Endometrial microvascular endothelial cells (primary cell): ENCODE results near the gene DHX34. TPM values are rescaled to one million over a fixed set of nuclear protein-coding genes. Genes with fewer than 3 reads are reported as not detected.
"Not testable (repeated sequence)": the region's sequence is repeated elsewhere in the genome, so short reads cannot be mapped to it uniquely, and the experiment has no call there.

ENCODE experiments used
- in situ Hi-C: cut with HindIII; loops from 2 replicates; pipeline ENCODE4 v1.10.0; 2017; ENCODE audit warnings: low sequenced_read_pairs, low pct_unique_long_range_greater_than_20kb; ENCODE audit errors: inconsistent ontology term
- total RNA-seq: library from RNA; depleted of rRNA; stranded (reverse); fragments of >200 nt; gene quantifications from one replicate; pipeline ENCODE4 v1.2.3, GENCODE V29; 2015; ENCODE audit errors: inconsistent ontology term

DHX34 gene, protein sequence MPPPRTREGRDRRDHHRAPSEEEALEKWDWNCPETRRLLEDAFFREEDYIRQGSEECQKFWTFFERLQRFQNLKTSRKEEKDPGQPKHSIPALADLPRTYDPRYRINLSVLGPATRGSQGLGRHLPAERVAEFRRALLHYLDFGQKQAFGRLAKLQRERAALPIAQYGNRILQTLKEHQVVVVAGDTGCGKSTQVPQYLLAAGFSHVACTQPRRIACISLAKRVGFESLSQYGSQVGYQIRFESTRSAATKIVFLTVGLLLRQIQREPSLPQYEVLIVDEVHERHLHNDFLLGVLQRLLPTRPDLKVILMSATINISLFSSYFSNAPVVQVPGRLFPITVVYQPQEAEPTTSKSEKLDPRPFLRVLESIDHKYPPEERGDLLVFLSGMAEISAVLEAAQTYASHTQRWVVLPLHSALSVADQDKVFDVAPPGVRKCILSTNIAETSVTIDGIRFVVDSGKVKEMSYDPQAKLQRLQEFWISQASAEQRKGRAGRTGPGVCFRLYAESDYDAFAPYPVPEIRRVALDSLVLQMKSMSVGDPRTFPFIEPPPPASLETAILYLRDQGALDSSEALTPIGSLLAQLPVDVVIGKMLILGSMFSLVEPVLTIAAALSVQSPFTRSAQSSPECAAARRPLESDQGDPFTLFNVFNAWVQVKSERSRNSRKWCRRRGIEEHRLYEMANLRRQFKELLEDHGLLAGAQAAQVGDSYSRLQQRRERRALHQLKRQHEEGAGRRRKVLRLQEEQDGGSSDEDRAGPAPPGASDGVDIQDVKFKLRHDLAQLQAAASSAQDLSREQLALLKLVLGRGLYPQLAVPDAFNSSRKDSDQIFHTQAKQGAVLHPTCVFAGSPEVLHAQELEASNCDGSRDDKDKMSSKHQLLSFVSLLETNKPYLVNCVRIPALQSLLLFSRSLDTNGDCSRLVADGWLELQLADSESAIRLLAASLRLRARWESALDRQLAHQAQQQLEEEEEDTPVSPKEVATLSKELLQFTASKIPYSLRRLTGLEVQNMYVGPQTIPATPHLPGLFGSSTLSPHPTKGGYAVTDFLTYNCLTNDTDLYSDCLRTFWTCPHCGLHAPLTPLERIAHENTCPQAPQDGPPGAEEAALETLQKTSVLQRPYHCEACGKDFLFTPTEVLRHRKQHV
- total RNA-seq, result 20.0 TPM

DNA sequence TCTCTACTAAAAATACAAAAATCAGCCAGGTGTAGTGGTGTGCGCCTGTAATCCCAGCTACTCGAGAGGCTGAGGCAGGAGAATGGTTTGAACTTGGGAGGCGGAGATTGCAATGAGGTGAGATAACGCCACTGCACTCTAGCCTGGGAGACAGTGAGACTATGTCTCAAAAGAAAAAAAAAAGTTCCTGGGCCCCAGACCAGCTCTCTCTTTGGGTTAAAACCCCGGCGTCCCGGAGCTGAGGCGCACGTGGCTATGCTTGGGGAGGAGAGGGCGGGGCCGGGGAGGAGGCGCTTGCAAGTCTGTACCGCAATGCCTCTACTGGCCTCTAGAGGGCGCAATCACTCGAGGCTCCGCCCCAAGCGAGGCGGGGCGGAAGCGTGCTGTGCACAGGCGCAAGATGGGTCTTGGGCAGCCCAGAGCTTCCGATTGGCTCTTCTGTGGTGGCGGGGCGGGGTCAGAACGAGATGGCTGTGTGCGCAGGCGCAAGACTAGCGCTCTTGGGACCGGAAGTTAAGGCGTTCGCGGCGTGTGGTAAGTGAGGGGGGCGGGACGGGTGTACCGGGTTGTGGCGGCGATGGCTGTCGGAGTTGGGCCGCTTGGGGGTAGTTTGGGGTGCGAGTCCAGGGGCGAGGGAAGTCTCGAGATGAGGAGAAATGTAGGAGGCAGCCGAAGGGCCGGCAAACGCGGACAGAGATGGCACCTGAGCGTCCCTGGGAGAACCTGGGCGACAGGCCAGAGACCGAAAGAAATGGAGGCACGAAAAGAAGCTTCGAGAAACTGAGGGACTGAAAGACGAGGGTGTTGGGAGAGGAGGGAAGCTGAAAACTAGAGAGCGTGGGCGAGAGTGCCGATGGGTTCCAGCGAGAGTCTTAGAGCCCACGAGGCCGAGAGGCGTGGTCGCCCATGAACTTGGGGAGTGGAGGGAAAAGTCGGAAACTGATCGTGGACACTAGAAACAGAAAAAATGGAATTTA, at the start of gene DHX34:
TSS of gene DHX34 (plus strand) at position 497 of the 977 bp plus-strand sequence. CDS start 3,716 bp downstream, outside the sequence.
- in situ Hi-C loops, result no loop called here

DNA sequence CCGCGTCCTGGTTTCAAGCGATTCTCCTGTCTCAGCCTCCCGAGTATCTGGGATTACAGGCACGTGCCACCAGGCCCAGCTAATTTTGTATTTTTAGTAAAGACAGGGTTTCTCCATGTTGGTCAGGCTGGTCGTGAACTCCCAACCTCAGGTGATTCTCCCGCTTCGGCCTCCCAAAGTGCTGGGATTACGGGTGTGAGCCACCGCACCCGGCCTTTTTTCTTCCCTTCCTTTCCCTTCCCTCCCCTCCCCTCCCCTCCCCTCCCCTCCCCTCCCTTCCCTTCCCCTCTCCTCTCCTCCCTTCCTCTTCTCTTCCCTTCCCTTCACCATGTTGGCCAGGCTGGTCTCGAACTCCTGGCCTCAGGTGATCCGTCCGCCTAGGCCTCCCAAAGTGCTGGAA, 48.2 kb upstream of the DHX34 start:
- in situ Hi-C loops, result not testable (repeated sequence)

DNA sequence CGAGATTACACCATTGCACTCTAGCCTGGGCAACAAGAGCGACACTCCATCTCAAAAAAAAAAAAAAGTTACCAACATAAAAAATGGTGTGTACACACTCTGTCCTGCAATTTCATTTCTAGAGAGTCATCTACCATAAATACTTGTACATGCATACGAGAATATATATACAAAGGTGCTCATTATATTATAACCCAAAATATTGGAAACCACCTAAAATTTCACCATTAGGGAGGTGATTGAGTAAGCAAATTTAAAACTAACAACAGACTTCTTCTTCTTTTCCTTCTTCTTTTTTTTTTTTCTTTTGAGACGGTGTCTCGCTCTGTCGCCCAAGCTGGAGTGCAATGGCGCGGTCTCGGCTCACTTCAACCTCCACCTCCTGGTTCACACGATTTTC, 46.9 kb upstream of the DHX34 start:
- in situ Hi-C loops, result no loop called here

DNA sequence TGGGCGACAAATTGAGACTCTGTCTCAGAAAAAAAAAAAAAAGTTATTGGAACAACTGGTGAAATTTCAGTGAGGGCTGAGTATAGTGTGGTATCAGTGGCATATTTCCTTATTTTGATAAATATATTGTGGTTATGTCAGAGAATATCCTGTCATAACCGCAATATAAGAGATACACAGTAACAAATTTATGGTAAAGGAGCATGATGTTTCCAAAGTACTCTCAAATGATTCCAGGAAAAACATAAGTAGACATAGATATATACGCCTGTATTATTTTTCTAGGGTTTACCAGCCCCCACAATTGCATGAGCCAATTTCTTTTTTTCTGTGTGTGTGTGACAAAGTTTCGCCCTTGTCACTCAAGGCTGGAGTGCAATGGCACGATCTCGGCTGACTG, 45.1 kb upstream of the DHX34 start:
- in situ Hi-C loops, result no loop called here

DNA sequence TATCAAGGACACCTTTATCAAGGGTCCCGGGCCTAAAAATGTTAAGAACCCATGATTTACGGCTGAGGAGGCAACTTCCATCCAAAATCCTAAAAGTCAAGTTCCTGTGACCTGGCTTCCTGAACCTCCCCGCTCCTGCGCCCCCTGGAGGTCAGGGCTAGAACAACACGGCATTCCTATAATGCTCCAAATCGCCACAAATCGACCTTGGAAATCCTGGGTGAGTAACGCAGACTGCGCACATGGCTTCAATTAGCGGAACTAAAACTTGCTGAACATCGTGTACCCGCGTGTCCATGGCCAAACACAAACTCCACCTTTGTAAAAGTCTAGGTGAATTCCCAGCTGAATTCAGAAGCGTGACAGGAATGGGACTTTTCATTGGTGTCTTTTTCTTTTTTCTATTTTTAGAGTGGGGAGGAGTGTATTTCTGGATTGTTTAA, 43.8 kb upstream of the DHX34 start:
- in situ Hi-C loops, result no loop called here

DNA sequence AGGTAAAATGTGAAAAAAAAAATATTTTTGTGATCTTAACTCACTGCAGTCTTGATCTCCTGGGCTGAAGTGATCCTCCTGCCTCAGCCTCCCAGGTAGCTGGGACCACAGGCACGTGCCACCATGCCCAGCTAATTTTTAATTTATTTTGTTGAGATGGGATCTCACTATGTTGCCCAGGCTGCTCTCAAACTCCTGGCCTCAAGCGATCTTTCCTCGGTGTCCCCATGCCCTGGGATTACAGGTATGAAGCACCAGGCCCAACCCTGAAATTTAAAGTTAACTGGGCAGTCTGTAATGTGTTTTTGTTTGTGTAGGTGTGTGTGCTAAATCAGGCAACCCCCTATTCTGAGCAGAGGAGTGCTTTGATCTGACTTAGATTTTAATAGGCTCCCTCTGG, 42.8 kb upstream of the DHX34 start:
- in situ Hi-C loops, result no loop called here

DNA sequence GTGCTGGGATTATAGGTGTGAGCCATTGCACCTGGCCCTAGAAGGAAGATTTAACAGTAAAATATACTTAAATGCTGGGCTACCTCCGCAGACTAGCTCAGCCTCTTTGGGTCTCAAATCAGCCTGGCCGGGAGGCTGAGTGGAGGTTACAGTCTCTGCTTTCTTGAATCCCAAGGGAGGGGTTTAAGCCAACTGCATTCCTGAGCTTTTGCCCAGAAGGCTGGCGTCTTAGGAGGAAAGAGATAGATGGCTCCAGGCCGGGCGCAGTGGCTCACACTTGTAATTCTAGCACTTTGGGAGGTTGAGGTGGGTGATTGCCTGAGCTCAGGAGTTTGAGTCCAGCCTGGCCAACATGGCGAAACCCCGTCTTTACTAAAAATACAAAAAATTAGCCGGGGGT, 40.1 kb upstream of the DHX34 start:
- in situ Hi-C loops, result no loop called here

DNA sequence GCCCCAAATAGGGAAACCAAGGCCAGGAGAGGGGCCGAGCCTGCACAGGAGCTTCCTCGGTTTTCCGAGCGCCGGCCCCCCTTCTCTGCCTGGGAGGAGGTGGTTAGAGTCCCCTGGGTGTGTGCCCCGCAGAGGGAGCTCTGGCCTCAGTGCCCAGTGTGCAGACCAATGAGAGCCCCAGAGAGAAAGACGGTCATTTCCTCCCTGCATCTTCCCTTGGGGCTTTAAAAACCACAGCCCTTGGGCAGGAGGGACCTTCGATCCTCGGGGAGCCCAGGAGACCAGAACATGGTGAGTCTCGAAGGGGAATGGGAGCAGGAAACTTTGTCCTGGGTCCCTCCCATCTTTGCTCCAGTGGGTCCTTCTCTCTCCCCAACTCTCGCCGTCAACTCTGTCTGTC, 39.5 kb upstream of the DHX34 start, which contains the start of gene C5AR1:
TSS of gene C5AR1 (plus strand) at position 254 of the 400 bp plus-strand sequence. CDS start at position 289, 35 bp downstream.
- in situ Hi-C loops, result no loop called here

DNA sequence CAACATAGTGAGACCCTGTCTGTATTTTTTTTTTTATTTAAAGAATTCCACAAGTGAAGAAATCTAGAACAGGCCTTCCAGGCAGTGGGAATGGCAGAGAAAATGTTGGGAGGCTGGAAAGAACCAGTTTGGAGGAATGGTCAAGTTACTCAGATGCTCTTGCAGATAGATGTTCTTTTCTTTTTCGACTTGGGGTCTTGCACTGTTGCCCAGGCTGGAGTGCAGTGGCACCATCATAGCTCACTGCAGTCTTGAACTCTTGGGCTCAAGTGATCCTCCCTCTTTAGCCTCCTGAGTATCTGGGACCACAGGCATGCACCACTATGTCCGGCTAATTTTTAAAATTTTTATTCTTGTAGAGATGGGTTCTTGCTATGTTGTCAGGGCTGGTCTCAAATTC, 38.8 kb upstream of the DHX34 start:
- in situ Hi-C loops, result no loop called here

DNA sequence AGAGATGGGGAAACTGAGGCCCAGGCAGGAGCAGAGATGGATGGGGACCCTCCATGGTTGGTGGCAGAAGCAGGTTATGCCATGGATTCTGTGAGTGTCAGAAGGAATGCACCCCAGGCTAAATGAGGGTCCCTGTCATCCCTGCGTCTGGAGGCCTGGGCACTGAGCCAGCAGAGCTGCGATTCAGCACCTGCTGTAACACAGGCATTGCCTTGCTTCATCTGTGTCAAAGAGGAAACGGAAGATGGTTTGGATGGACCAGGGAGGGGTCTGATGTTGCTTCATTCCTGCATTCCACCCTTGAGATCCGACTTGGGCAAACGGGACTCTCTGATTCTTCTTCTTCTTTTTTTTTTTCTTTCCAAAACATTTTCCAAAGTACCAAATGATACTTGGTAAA, 38.3 kb upstream of the DHX34 start:
- in situ Hi-C loops, result no loop called here

DNA sequence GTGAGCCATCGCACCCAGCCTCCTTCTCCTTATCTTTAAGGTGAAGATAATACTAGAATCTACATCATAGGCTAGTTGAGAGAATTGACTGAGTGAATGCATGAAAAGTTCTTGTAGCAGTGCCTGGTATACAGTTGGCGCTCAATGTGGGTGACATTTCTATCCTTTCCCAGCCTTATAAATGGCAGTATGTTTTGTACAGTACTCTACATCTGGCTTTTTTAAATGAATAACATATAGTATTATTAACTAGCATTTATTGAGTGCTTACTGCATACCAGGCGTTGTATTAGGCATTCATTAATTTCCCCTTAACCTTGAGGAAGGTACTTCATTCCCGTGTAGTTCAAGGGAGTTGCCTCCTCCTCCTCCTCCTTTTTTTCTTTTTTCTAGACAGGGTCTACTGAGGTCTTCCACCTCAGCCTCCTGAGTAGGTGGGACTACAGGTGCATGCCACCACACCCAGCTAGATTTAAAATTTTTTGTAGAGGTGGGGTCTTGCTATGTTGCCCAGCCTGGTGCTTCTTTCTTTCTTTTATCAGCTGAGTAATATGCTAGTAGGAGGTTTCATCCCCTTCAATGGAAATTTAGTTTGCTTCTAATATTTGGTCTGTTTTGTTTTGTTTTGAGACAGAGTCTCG, 36.6 kb upstream of the DHX34 start:
- in situ Hi-C loops, result no loop called here

DNA sequence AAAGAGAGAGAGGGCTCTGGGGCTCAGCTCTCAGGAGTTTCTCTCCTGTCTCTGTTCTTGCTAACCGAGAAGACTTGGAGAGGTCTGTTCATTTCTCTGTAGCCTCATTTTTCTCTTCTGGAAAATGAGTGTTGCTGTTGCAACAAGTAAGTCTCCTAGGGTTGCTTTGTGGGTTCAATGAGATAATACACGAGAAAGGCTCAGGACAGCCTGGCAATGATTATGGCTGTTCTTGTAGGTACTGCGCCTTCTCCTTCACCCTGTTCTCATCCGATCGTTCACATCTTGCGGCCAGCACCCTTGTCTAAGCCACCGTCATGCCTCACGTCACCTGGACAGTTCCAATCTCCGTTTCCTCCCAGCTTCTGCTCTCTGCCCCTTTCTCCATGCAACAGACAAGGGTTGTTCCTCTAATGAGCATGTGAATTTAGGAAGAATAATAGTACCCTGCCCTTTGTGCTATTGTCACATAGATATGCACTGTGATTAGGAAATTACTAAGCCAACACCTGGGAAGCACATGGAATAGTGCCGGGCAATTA, 35.3 kb upstream of the DHX34 start:
- in situ Hi-C loops, result no loop called here

DNA sequence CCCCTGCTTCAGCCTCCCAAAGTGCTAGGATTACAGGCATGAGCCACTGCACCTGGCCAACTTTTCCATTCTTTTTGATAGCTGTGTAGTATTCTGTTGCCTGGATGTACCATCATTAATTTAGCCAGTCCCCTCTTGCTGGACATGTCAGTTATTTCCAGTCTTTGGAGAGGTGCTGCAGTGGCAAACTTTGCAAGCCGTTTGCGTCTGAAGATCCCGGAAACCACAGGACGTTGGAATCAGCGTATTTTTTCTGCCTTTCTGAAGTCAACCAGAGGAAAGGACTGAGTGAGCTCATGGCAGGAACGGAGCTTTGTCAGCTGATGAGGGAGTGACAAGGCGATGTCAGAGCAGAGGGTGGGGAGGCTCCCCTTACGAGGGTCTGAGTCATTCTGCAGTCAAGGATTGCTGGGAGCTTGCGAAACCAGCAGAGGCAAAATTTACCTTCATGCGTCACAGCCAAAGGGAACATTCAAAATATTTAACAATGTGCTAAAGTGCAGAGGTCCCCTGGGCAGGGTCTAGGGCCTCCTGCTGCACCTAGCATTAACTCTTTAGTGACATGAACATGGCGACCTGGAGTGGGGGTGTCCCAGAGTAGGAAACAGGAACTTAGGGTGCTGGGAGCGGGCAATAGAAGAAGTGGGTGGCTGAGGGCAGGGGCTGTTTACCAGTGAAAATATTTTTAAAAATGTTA, 33.8 kb upstream of the DHX34 start:
- in situ Hi-C loops, result no loop called here

DNA sequence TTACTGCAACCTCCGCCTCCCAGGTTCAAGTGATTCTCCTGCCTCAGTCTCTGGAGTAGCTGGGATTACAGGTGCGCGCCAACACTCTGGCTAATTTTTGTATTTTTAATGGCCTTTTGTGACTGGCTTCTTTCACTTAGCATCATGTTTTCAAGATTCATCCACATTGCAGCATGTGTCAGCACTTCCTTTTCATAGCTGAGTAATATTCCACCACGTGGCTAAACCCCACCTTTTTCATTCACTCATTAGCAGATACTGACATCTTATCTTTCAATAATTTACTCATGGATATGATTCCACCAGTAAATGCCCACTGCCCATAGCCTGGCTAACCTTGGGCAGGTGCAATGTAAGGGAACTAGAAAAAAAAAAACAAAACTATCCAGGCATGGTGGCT, 32.6 kb upstream of the DHX34 start:
- in situ Hi-C loops, result no loop called here

DNA sequence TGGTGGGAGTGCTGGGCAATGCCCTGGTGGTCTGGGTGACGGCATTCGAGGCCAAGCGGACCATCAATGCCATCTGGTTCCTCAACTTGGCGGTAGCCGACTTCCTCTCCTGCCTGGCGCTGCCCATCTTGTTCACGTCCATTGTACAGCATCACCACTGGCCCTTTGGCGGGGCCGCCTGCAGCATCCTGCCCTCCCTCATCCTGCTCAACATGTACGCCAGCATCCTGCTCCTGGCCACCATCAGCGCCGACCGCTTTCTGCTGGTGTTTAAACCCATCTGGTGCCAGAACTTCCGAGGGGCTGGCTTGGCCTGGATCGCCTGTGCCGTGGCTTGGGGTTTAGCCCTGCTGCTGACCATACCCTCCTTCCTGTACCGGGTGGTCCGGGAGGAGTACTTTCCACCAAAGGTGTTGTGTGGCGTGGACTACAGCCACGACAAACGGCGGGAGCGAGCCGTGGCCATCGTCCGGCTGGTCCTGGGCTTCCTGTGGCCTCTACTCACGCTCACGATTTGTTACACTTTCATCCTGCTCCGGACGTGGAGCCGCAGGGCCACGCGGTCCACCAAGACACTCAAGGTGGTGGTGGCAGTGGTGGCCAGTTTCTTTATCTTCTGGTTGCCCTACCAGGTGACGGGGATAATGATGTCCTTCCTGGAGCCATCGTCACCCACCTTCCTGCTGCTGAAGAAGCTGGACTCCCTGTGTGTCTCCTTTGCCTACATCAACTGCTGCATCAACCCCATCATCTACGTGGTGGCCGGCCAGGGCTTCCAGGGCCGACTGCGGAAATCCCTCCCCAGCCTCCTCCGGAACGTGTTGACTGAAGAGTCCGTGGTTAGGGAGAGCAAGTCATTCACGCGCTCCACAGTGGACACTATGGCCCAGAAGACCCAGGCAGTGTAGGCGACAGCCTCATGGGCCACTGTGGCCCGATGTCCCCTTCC, 28.9 kb upstream of the DHX34 start:
- in situ Hi-C loops, result no loop called here

DNA sequence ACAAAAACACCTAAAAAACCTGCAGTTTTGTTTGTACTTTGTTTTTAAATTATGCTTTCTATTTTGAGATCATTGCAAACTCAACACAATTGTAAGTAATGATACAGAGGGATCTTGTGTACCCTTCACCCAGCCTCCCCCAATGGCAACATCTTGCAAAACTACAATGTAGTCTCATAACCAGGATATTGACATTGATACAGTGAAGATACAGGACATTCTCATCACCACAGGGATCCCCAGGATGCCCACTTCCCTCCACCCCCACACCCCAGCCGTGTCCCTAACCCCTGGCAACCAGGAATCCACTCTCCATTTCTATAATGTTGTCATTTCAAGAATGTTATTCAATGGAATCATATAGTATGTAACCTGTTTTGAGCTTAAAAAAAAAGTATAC, 27.5 kb upstream of the DHX34 start:
- in situ Hi-C loops, result no loop called here
